ENCODE results near the gene FHIT. TPM values are rescaled to one million over a fixed set of nuclear protein-coding genes. Genes with fewer than 3 reads are reported as not detected.

Gene FHIT
- total RNA-seq, 1 donor from 2014 or later, result 16.1 TPM

- Mint-ChIP-seq H3K27ac (no peak overlapping the region), H3K4me1 (ENCODE audit: low read depth) (no peaks in the 10 kb centered on the region), H3K9me3 (ENCODE audit: low read depth) (no peaks in the 10 kb centered on the region), H3K27me3 (no peaks in the 10 kb centered on the region), H3K4me3 (ENCODE audit: low read depth) (no peak overlapping the region), H3K36me3 (ENCODE audit: insufficient read depth) (no peaks in the 10 kb centered on the region)
- TF ChIP-seq CTCF (IDR thresholded peaks at IDR 0.05; ENCODE audit: unreplicated experiment), result no peak
- no peak for DNase-seq (ENCODE audit: low spot score, unreplicated experiment)
Measured at GRCh38 chr3:61172203-61172602, 79.0 kb downstream of the FHIT start.

- Mint-ChIP-seq H3K9me3 (ENCODE audit: low read depth) (peaks cover 9% of the 10 kb centered on the region), H3K36me3 (ENCODE audit: insufficient read depth) (peaks cover 2% of the 10 kb centered on the region), H3K27me3 (no peaks in the 10 kb centered on the region), H3K4me3 (ENCODE audit: low read depth) (no peak overlapping the region), H3K27ac (no peak overlapping the region), H3K4me1 (ENCODE audit: low read depth) (no peaks in the 10 kb centered on the region)
- no peak for DNase-seq (ENCODE audit: low spot score, unreplicated experiment)
- no peak for TF ChIP-seq CTCF (IDR thresholded peaks at IDR 0.05; ENCODE audit: unreplicated experiment)
Measured at GRCh38 chr3:61169621-61170251, 81.5 kb downstream of the FHIT start.

- Mint-ChIP-seq H3K4me1 (ENCODE audit: low read depth) (no peaks in the 10 kb centered on the region), H3K27me3 (no peaks in the 10 kb centered on the region), H3K4me3 (ENCODE audit: low read depth) (no peak overlapping the region), H3K36me3 (ENCODE audit: insufficient read depth) (peaks cover 2% of the 10 kb centered on the region), H3K9me3 (ENCODE audit: low read depth) (peaks cover 9% of the 10 kb centered on the region), H3K27ac (no peak overlapping the region)
- no peak for TF ChIP-seq CTCF (IDR thresholded peaks at IDR 0.05; ENCODE audit: unreplicated experiment)
- no peak for DNase-seq (ENCODE audit: low spot score, unreplicated experiment)
Measured at GRCh38 chr3:61168286-61168685, 83.0 kb downstream of the FHIT start.

- DNase-seq (ENCODE audit: low spot score, unreplicated experiment), result no peak
- H3K4me3 Mint-ChIP-seq (ENCODE audit: low read depth), result no peak overlapping the region
- peaks cover 12% of the 10 kb centered on the region for H3K9me3 Mint-ChIP-seq (ENCODE audit: low read depth)
- no peaks in the 10 kb centered on the region for H3K27me3 Mint-ChIP-seq
- H3K36me3 Mint-ChIP-seq (ENCODE audit: insufficient read depth), result peaks cover 2% of the 10 kb centered on the region
- H3K4me1 Mint-ChIP-seq (ENCODE audit: low read depth), result peaks cover 3% of the 10 kb centered on the region
- TF ChIP-seq CTCF (IDR thresholded peaks at IDR 0.05; ENCODE audit: unreplicated experiment), result no peak
- H3K27ac Mint-ChIP-seq, result no peak overlapping the region
Measured at GRCh38 chr3:61162965-61163364, 88.3 kb downstream of the FHIT start.

GRCh38 chr3:61158667-61159066 is 92.6 kb downstream of the FHIT start:
- H3K9me3 Mint-ChIP-seq (ENCODE audit: low read depth), result peaks cover 3% of the 10 kb centered on the region
- no peak for DNase-seq (ENCODE audit: low spot score, unreplicated experiment)
- H3K36me3 Mint-ChIP-seq (ENCODE audit: insufficient read depth), result no peaks in the 10 kb centered on the region
- no peak for TF ChIP-seq CTCF (IDR thresholded peaks at IDR 0.05; ENCODE audit: unreplicated experiment)
- H3K4me3 Mint-ChIP-seq (ENCODE audit: low read depth), result no peak overlapping the region
- H3K27me3 Mint-ChIP-seq, result no peaks in the 10 kb centered on the region
- no peak overlapping the region for H3K27ac Mint-ChIP-seq
- peaks cover 3% of the 10 kb centered on the region for H3K4me1 Mint-ChIP-seq (ENCODE audit: low read depth)
